IPS DF 4.7 (cell line): ENCODE results near the gene DLG1.
"Not testable (repeated sequence)": the region's sequence is repeated elsewhere in the genome, so short reads cannot be mapped to it uniquely, and the experiment has no call there.

Source experiments
- DNase-seq: peaks from one replicate; pipeline ENCODE4 v3.0.0-alpha.2; 2013; ENCODE audit warnings: low spot score; ENCODE audit errors: extremely low read depth

Gene DLG1

DNA sequence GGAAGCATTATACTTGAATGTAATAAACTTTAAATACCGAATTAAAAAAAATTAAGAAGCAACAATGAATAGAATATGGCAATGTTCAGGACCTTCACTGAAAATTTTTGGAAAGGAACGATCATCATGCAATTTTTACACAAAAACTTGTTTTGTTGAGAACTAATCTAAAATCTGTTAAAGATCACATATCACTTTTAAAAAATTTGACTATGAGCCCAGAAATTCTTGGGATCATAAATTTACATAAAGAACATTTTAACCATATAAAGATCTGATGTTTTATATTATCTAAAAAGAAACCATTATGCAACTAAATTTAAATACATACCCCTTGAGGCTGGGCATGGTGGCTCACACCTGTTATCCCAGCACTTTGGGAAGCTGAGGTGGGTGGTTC lies 192.6 kb downstream of the DLG1 start:
- no peak for DNase-seq

DNA sequence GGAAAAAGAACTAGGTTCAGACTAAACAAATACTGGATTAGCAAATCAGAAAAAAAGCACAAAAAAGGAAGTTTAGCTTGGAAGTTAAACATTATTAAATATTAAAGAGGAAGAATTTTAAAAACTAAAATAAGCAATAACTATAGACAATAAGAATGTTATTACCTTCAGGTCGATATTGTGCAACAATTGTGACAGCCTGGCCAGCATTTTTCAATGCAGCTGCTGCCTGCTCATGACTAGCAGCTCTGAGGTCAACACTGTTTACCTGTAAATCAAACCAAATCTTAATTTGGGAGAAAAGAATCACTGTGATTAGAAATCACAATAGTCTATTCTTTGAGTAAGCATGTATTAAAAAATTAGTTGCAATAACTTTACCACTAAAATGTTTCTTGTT lies 193.7 kb downstream of the DLG1 start:
- no peak for DNase-seq

DNA sequence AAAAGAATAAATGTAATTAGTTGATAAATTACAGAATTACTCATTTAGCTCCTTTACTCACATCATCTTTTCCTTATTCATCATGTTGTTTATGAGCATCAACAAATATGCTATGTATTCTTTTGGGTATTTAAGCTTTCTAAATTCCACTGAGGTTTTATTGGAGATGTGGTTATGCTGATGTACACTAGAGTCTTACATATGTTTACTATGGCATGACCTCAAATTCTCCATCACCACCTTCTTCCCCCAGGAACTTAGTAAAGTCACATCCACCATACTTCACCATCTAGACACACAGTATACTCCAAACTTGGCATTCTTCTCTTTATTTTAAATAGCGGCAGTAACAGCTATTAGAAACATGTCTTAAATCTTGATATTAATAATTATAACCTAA lies 194.6 kb downstream of the DLG1 start:
- DNase-seq, result no peak

DNA sequence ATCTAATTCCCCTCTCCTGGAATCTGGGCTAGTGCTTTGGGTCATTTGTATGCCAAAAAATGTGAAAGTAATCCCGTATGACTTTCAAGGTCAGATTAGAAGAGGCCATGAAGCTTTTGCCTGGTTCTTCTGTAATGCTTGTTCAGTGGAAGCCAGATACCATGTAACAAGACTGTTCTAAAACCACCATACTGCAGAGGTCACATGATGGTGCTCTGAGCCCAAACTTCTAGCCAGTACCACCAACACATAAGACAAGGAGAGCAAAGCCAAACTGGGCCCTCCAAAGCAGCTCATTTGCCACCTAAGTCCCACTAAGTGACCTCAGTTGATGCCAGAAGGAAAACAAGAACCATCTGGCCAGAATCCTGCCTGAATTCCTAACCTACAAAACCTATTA lies 204.5 kb downstream of the DLG1 start:
- no peak for DNase-seq

DNA sequence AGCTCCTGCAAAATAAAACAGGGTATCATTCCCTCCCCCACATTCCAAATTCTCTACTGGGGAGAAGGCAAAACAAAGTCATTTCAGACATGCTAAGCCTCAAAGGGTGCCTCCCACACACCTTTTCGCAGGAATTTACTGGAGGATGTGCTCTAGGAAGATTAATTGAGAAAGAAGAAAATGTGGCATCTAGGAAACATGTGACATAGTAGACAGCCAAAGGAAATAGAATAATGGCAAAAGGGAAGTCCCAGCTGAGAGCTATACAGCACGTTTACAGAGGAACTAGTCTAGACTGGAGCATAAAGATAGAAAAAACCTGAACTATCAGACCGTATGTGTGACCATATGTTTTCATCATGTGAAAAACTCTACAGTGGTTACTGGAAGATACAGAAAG lies 210.0 kb downstream of the DLG1 start:
- DNase-seq, result no peak

DNA sequence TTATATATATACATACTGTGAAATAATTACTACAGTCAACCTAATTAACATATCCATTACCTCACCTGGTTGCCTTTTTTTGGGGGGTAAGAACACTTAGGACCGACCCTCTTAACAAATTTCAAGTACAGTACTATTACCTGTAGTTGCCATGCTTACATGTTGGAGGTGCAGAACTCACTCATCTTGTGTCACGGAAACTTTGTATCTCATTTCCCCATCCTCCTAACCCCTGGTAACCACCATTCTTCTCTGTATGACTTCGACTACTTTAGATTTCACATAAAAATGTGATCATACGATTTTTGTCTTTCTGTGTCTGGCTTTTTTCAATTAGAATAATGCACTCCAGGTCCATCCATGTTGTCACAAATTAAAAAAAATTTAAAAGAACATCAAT lies 213.3 kb downstream of the DLG1 start:
- DNase-seq, result no peak

DNA sequence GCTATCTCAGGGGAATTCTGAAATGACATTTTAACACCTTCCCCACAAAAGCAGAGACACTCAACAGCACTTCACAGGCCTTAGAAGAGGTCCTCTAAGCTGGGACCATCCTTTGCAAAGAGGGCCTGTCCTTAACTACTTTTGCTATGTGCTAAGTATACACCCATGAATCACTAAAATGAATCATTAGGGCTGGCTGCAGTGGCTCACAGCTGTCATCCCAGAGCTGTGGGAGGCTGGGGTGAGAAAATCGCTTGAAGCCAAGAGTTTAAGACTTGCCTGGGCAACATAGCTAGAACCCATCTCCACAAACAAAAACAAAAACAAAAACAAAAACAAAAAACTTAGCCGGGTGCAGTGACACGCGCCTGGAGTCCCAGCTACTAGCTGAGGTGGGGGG lies 214.9 kb downstream of the DLG1 start:
- DNase-seq, result no peak

DNA sequence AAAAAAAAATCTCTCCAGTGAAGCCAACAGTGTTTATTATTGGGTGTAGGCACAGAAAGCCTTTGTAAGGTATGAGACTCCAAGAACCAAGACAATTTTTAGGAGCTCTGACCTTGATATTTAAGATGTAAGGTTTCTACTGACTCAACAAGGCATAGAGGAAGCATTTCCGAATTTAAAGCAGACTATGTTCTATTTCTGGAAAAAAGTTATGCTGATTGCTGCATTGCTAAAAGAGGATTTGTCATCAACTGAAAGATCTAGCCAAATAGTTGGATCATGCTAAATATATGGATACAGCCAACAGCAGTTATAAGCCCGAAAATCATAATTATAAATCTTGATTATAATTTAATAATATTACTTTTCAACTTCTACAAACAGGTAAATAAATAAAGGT lies 215.5 kb downstream of the DLG1 start:
- DNase-seq, result no peak

DNA sequence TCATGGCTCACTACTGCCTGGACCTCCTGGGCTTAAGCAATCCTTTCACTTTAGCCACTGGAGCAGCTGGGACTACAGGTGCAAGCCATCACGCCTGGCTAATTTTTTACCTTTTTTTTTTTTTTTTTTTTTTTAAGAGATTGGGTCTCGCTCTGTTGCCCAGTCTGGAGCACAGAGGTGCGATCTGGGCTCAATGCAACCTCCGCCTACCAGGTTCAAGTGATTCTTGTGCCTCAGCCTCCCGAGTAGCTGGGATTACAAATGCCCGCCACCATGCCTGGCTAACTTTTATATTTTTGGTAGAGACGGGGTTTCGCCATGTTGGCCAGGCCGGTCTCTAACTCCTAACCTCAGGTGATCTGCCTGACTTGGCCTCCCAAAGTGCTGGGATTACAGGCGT lies 218.1 kb downstream of the DLG1 start:
- no peak for DNase-seq

DNA sequence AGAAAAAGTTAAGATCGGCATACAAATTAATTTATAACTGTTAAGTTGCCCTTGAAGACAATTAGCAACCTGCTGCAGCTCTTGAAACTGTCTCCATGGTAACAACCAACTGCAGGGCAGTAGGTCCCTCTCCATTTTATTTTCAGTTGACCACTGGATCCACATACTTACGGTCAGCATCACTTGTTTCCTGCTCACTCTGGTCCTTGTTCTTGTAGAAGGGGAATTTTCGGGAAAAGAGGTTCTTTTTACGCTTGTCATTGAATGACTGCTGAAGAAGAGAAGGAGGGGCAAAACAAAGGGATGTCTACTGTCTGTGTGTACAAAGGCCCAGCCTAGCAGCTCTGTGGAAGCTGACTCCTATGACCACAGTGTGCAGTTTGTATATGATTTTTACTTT lies 222.0 kb downstream of the DLG1 start:
- DNase-seq, result no peak

DNA sequence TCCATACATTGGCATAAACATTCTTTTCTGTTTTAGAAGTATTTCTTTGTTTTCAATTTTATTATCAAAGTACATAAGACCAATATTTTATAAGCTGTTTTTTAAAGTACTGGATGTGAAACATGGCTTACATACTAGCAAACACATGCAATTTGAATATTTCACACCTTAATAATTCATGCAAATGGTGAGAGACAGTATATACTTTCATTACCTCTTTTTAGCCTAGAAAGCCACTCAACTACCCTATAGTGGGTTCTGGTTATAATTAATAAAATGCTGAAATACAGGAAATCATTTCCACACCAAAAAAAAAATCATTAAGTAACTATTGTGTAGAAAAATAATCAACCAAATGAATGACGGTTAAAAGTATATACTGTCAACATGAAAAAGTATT lies 230.3 kb downstream of the DLG1 start:
- no peak for DNase-seq

DNA sequence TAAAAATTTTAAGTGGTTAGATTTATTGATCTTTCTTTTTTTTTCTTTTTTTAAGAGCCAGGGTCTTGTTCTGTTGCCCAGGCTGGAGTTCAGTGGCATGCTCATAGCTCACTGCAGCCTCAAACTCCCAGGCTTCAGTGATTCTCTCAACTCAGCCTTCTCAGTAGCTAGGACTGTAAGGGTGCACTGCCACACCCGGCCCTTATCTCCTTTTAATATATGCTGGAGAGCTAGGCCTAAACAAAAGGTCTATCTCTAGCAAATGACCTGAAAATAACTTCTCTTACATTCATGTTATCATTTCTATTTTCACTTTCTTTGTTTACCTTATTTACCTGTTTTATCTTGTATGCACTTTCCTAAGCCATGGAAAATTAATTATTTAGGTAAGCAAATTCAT lies 233.6 kb downstream of the DLG1 start:
- no peak for DNase-seq

DNA sequence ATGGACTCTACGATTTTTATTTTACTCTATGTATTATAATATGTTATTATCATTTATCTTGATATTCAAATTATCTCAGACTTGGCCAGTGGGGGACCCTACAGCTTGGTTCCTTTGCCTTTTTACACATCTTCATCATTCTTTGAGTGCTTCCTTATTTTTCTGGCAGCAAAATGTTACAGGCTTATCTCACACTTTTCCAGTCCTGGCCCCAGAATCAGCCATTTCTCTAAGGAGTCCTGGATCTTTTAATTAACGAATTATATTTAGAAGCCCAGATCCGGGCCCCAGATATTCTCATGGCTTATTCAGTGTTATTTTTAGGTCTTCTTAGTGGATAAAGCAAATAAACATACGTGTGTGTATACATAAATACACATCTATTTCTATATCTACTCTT lies 236.0 kb downstream of the DLG1 start:
- DNase-seq, result no peak

DNA sequence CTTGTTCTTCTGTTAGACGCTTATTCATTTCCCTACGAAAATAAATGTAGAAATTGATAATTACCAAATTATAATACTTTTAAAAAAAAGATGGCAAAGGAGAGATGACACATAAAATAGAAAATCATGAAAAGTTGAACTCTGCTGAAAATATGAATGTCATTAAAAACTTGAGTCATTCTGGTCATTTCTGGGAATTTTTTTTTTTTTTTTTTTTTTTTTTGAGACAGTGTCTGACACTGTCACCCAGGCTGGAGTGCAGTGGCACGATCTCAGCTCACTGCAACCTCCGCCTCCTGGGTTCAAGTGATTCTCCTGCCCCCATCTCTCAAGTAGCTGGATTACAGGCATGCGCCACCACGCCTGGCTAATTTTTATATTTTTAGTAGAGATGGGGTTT lies 246.8 kb downstream of the DLG1 start:
- not testable (repeated sequence) for DNase-seq

DNA sequence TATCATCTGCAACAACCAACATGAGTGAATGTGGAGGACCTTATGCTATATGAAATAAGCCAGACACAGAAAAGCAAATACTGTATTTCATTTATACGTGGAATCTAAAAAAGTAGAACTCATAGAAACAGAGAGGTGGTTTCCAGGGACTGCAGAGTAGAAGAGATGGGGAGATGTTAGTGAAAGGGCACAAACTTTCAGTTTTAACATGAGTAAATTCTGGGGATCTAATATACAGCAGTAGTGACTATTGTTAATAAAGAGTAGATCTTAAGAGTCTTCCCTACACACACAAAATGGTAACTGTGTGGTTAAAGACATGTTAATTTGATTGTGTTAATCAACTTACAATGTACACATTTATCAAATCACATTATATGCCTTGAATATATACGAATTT lies 247.9 kb downstream of the DLG1 start:
- DNase-seq, result no peak

DNA sequence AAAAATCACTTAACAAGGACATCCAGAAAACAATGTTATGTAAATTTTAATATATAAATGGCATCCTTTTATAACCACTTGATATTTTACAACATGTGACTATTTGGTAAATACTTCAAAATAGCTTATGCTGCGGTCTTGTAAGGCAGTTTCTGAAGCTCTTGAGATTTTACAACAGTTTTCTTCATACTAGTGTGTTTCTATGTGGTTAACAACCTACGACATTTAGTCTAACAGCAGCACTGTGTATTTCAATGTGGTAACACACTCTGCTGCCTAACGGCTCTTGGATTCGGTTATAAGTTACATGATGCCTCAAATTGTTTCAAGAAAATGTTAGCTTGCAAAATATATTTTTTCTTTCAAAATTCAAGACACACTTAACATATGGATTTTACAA lies 255.9 kb downstream of the DLG1 start:
- DNase-seq, result no peak

DNA sequence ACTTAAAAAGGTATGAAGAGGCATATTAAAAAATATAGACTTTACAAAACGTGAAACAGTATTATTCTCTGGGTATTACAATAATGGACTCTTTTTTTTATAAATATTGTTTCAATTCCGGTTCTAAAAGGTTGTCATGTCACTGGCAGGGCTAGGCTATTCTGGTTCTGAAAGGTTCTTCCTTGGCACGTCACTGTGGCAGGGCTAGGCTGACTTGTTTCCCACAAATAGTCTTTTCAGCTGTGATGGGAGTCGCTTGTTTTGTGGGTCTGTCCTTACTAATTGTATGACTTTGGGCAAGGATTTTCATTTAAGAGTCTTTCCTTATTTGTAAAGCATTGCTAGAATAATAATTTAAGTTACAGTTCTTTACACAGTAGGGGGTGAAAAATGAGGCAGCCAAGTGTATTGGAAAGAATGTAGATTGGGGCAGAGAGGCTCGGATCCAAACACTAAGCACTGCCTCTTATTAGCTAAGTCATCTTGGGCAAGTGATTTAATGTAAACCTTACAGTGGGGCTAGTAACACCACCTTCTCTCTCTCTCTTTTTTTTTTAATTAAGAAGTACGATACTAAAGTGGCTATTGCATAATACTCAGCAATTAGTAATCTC lies 256.4 kb downstream of the DLG1 start:
- DNase-seq, result no peak

DNA sequence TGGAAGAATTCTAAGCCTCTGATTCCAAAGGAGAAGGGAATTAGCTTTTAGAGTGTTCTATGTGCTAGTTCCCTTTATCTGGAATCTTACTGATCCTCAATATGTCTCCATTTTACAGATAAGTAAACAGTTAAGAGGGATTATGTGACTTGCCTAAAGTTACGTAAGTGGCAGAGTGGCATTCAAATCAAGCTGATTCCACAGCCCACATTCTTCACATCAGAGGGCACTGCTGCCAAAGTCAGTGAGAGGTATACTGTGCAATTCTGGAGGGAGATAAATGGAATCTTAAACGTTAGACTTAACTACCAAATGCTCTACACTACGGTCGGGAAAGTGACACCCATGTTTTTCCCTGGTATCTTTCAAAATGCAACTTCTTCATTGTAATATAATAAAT lies 257.8 kb downstream of the DLG1 start:
- DNase-seq, result no peak

DNA sequence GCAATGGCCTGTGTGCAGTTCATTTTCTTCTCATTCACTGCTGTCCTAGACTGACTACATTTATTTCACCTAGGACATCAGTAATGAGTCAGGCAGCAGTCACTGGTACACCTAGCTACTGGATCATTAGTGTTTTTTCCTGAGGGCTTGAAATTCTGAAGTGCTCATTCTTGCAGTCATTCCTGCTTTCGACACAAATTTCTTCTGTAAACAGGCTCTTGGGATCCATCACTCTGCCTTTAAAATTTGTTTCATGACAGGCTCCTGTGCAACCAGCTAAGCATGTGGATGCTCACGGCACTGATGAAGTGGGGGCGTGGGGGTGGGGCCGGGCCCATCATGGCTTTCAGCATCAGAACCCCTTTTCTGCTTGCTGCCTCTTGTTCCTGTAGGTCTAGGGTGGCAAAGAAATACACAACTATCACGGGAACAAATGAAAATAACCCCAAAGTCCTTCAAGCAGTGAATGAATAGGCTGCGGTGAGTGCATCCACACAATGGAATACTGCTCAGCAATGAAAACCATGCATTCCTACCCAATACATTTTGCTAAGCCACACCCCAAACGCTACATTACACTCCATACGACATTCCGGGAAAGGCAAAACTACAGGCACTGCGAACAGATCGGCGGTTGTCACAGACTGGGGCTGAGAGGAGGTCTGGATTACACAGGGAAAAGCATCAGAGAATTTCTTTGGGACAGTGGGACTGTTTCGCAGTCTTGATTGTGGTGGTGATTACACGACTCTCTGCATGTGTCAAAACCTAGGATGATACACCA lies 259.5 kb downstream of the DLG1 start:
- DNase-seq, result no peak

DNA sequence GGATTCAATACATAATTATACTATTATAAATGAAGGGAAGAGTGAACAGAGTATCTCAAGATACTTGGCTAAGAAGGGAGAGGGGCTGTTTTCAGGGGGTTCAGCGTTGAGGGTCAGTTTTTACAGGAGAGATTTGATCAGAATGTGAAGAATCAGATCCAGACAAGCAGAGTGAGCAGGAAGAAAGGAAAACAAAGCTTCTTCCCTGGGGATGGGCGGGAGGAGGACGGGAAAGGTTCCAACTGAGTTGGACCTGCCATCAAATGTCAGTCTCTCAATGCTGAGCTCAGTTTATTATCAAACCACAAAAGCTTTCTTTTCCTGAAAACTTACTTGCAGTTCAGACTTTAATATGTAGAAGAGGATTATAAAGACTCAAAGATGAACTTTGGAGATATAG lies 262.8 kb downstream of the DLG1 start:
- DNase-seq, result no peak

DNA sequence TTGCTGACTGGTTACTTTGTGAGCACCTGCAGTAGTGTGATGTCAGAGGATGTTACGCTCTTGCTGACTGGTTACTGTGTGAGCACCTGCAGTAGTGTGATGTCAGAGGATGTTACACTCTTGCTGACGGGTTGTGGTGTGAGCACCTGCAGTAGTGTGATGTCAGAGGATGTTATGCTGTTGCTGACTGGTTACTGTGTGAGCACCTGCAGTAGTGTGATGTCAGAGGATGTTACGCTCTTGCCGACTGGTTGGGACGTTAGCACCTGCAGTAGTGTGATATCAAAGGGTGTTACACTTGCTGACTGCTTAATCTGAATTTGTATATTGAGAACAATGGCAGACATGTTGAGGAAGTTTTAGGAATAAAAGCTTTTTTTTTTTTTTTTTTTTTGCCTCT lies 263.6 kb downstream of the DLG1 start:
- not testable (repeated sequence) for DNase-seq

DNA sequence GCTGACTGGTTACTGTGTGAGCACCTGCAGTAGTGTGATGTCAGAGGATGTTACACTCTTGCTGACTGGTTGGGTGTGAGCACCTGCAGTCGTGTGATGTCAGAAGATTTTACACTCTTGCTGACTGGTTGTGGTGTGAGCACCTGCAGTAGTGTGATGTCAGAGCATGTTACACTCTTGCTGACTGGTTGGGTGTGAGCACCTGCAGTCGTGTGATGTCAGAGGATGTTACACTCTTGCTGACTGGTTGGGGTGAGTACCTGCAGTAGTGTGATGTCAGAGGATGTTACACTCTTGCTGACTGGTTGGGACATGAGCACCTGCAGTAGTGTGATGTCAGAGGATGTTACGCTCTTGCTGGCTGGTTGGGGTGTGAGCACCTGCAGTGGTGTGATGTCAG lies 264.6 kb downstream of the DLG1 start:
- DNase-seq, result not testable (repeated sequence)
